Measurements from ENCODE around the gene ZNF526. TPM values are rescaled to one million over a fixed set of nuclear protein-coding genes. Genes with fewer than 3 reads are reported as not detected.
A peak's percentile ranks its signal among the peaks of the same experiment; 100 is the strongest.

ZNF526 gene
- total RNA-seq, 1 experiment from 2014 or later = 13.1 TPM

GRCh38 chr19:42254089-42254849, 34.2 kb downstream of the ZNF526 start:
- intact Hi-C loops (cut with micrococcal nuclease) = no loop called here
- Histone ChIP-seq H3K4me2 (ENCODE audit: low read length) (peak overlapping the region; percentile 96), H3K4me3 (replicated peaks in 1 of 2; ENCODE audit: low read depth in 1 of 2, low read length in 2 of 2) (peak overlapping the region; percentile 94 to 96), H3K27me3 (ENCODE audit: insufficient read depth, low read length) (no peaks in the 10 kb centered on the region), H3K9me2 (ENCODE audit: insufficient read depth) (no peaks in the 10 kb centered on the region), H2AFZ (ENCODE audit: low read depth, low read length, poor library complexity, severe bottlenecking) (no peak overlapping the region), H4K20me1 (ENCODE audit: insufficient read depth) (peaks cover 3% of the 10 kb centered on the region; the same call in 1 of the 2 replicates), H3K79me2 (ENCODE audit: insufficient read depth, low read length) (peaks cover 52% of the 10 kb centered on the region), H3K27ac (ENCODE audit: low read depth, low read length) (peak overlapping the region; percentile 99), H3K9me3 (ENCODE audit: control insufficient read depth in 1 of 2, insufficient read depth in 1 of 2, low read depth in 1 of 2, low read length in 2 of 2) (no peaks in the 10 kb centered on the region), H3K9ac (ENCODE audit: low read length) (peak overlapping the region; percentile 100), H3K36me3 (ENCODE audit: control insufficient read depth in 1 of 2, insufficient read depth in 2 of 2, low read length in 2 of 2) (peaks cover 0 to 7% of the 10 kb centered on the region in 2 experiments; a peak in 2 of 4 replicates), H3K4me1 (ENCODE audit: control insufficient read depth in 1 of 2, insufficient read depth in 2 of 2, low read length in 2 of 2) (peaks cover 39 to 59% of the 10 kb centered on the region in 2 experiments)
- peak; percentile 79 for TF ChIP-seq TCF7L2 (IDR thresholded peaks at IDR 0.05; ENCODE audit: borderline replicate concordance, extremely low read depth, insufficient read depth, insufficient read length)
- TF ChIP-seq POLR2AphosphoS5 (IDR thresholded peaks at IDR 0.05; ENCODE audit: low read depth, low read length) = peak; percentile 17; the same call in 1 of the 2 replicates
- TF ChIP-seq CTCF (IDR thresholded peaks at IDR 0.05 in 2 of 3, conservative IDR thresholded peaks at IDR 0.05 in 1 of 3; ENCODE audit: borderline replicate concordance in 1 of 3, insufficient read depth in 1 of 3, low read depth in 2 of 3, low read length in 2 of 3) = no peak
- RAD21 ChIA-PET (ENCODE audit: low non-redundant PET in 1 of 2, low total read pairs in 2 of 2, uncharacterized antibody in 2 of 2, unreplicated experiment in 2 of 2) = no interaction called here
- BruUV-seq (replicated peaks) = TSS peak; percentile 57
- DNase-seq (ENCODE audit: low read depth, low spot score) (no peak), ATAC-seq (peak; percentile 41)
- CTCF ChIA-PET = no interaction called here
- POLR2A ChIA-PET = interaction anchor here (1.0 kb wide), 1 partner anchor 11 kb away, joined by 8 read pairs; the partner anchor contains the start of gene GSK3A
